A549 treated with Hydrocortisone at 1 μM for 4 hours (cell line): ENCODE data around the gene NAE1. TPM values are rescaled to one million over a fixed set of nuclear protein-coding genes. Genes with fewer than 3 reads are reported as not detected.

ENCODE experiments used
- total RNA-seq: library from RNA; stranded (reverse); fragments of 200-300 nt; extraction: Qiagen RNA extraction; gene quantifications from 5 replicates; pipeline ENCODE4 v1.2.3, GENCODE V29; 2022

NAE1 gene
- total RNA-seq: 59.8 to 73.7 TPM (median 69.0 TPM) in 5 replicates

GRCh38 chr16:66830422-66831404 is at the start of gene NAE1:
Gene NAE1 (minus strand): TSS chr16:66830976. CDS start chr16:66830899, 77 bp downstream.

GRCh38 chr16:66844342-66845079 is 13.7 kb upstream of the NAE1 start, which contains the start of gene CA7:
Gene CA7 (plus strand): TSS chr16:66844414. CDS start chr16:66844488, 74 bp downstream.

GRCh38 chr16:66801320-66802105 is 29.3 kb downstream of the NAE1 start, which contains the start of gene TERB1:
Gene TERB1 (minus strand): TSS chr16:66801584. CDS start chr16:66796798, 4,786 bp downstream.

Other genes with a start within 250 kb of the NAE1 start
- gene CMTM3, start 226.3 kb downstream of the NAE1 start, total RNA-seq: 94.0 to 99.9 TPM (median 98.6 TPM) in 5 replicates
- 20.6 to 41.2 TPM (median 34.9 TPM) in 5 replicates for gene CMTM4, start 134.2 kb downstream of the NAE1 start, total RNA-seq
- 38.1 to 67.8 TPM (median 49.2 TPM) in 5 replicates for gene DYNC1LI2, start 79.4 kb downstream of the NAE1 start, total RNA-seq
- 0.06 TPM in 1 of 5 replicates, not detected in the others for gene TERB1, start 29.4 kb downstream of the NAE1 start, total RNA-seq
- 0.09 TPM in 1 of 5 replicates, not detected in the others for gene CA7, start 13.4 kb upstream of the NAE1 start, total RNA-seq
- 4.6 to 8.2 TPM (median 6.3 TPM) in 5 replicates for gene PDP2, start 49.5 kb upstream of the NAE1 start, total RNA-seq
- 5.9 to 7.4 TPM (median 6.6 TPM) in 5 replicates for gene CDH16, start 87.9 kb upstream of the NAE1 start, total RNA-seq
- gene RRAD, start 94.6 kb upstream of the NAE1 start, total RNA-seq: 39.6 to 64.4 TPM (median 54.9 TPM) in 5 replicates
- gene CIAO2B, start 103.4 kb upstream of the NAE1 start, total RNA-seq: 127 to 194 TPM (median 183 TPM) in 5 replicates
- 32.6 to 40.2 TPM (median 35.1 TPM) in 5 replicates for gene CES2, start 104.5 kb upstream of the NAE1 start, total RNA-seq
- 2.0 to 2.5 TPM (median 2.5 TPM) in 5 replicates for gene CES3, start 130.3 kb upstream of the NAE1 start, total RNA-seq
- gene CES4A, start 157.6 kb upstream of the NAE1 start, total RNA-seq: 3.4 to 4.1 TPM (median 3.7 TPM) in 5 replicates
- gene CBFB, start 198.2 kb upstream of the NAE1 start, total RNA-seq: 49.9 to 68.7 TPM (median 52.8 TPM) in 5 replicates